Sigmoid colon (tissue), 4 donors: ENCODE data around the gene FSD2.

ENCODE experiments used
- CTCF ChIP-seq, 4 experiments: fragments of 450-650 bp in 3 of 4; fragments of 200-600 bp in 1 of 4; IDR thresholded peaks; one replicate each; pipeline ENCODE4 v1.5.1; 2016 to 2019; ENCODE audit warnings: antibody characterized with exemption in 4 of 4, mild to moderate bottlenecking in 3 of 4, moderate library complexity in 2 of 4
- EP300 ChIP-seq, 4 donors: sonication (generic); formaldehyde crosslinking; IDR thresholded peaks; one replicate each; pipeline ENCODE4 v1.6.1; 2017; ENCODE audit warnings: antibody characterized with exemption in 4 of 4
- POLR2A ChIP-seq, 2 donors: fragments of 450-650 bp; IDR thresholded peaks; one replicate each; pipeline ENCODE4 v1.6.1; 2016; ENCODE audit warnings: antibody characterized with exemption in 2 of 2, mild to moderate bottlenecking in 2 of 2, moderate library complexity in 2 of 2
- POLR2AphosphoS5 ChIP-seq, 4 donors: sonication (generic); formaldehyde crosslinking; IDR thresholded peaks; one replicate each; pipeline ENCODE4 v1.6.1; 2017; ENCODE audit warnings: antibody characterized with exemption in 4 of 4

GRCh38 chr15:82712036-82712435, 93.8 kb downstream of the FSD2 start:
- TF ChIP-seq CTCF (IDR thresholded peaks at IDR 0.05) (no peak), EP300 (IDR thresholded peaks at IDR 0.05) (no peak), POLR2A (IDR thresholded peaks at IDR 0.05) (no peak), POLR2AphosphoS5 (IDR thresholded peaks at IDR 0.05) (no peak)
